GM12878 (cell line): ENCODE results near the gene GRPEL2. TPM values are rescaled to one million over a fixed set of nuclear protein-coding genes. Genes with fewer than 3 reads are reported as not detected.

Experiments
- ATAC-seq: fragments of 200-7000 bp; cut with Tn5 transposase; 3 replicates; pipeline ENCODE4 v1.9.1; 2020; ENCODE audit warnings: mild to moderate bottlenecking, moderate library complexity
- BruUV-seq: library from RNA; stranded (reverse); fragments of 400-500 nt; replicated peaks from 2 replicates; lab custom pipeline; 2021; lab: Mats Ljungman, UMichigan
- CTCF ChIA-PET: fragments of 300-600 bp; sonication (Branson Sonifier 250); formaldehyde crosslinking; extraction: SDS; loops from one replicate; lab custom pipeline; 2021; ENCODE audit warnings: inconsistent platforms; lab: Yijun Ruan, JAX
- POLR2A ChIA-PET: fragments of 350-600 bp; formaldehyde crosslinking; extraction: SDS; loops from one replicate; lab custom pipeline; 2021; ENCODE audit warnings: inconsistent platforms; lab: Charles Lee
- RAD21 ChIA-PET: fragments of 300-600 bp; sonication (Branson Sonifier 250); formaldehyde crosslinking; loops from one replicate; lab custom pipeline; 2023; ENCODE audit warnings: antibody characterized with exemption; ENCODE audit not compliant: unreplicated experiment; lab: Charles Lee
- SMC1A ChIA-PET: fragments of 300-600 bp; sonication (Branson Sonifier 250); formaldehyde crosslinking; loops from one replicate; lab custom pipeline; 2023; ENCODE audit not compliant: unreplicated experiment, uncharacterized antibody; lab: Charles Lee
- DNase-seq: peaks from one replicate; pipeline ENCODE4 v3.0.0-alpha.2; 2011; ENCODE audit warnings: low read depth, low spot score
- FAIRE-seq: peaks from 3 replicates; lab custom pipeline; 2011; peaks lifted over from hg19 to GRCh38; lab: Jason Lieb, UNC
- H2AFZ ChIP-seq: 2 replicates; pipeline ENCODE4 v1.6.0; 2011; ENCODE audit warnings: low read depth, low read length, control low read depth; ENCODE audit not compliant: control insufficient read depth
- H3K27ac ChIP-seq: 2 replicates; pipeline ENCODE4 v1.5.1; 2011; ENCODE audit warnings: control low read depth; ENCODE audit not compliant: control insufficient read depth, insufficient read depth
- H3K27me3 ChIP-seq, 2 experiments: replicated peaks in 1 of 2; 2 replicates each; pipeline versions ENCODE4 v1.6.0 to v1.6.1; 2011; ENCODE audit warnings: low read length in 1 of 2; ENCODE audit not compliant: control insufficient read depth in 2 of 2, insufficient read depth in 2 of 2
- H3K36me3 ChIP-seq, 2 experiments: 2 replicates each; pipeline ENCODE4 v1.5.1; 2011; ENCODE audit warnings: low read length in 1 of 2; ENCODE audit not compliant: control insufficient read depth in 2 of 2, insufficient read depth in 2 of 2
- H3K4me1 ChIP-seq: 2 replicates; pipeline ENCODE4 v1.6.1; 2011; ENCODE audit warnings: mild to moderate bottlenecking, low read length, moderate library complexity, mixed read lengths; ENCODE audit not compliant: control insufficient read depth, insufficient read depth
- H3K4me2 ChIP-seq: 2 replicates; pipeline ENCODE4 v1.6.0; 2011; ENCODE audit warnings: control low read depth; ENCODE audit not compliant: control insufficient read depth, insufficient read depth
- H3K4me3 ChIP-seq: fragments of 200-600 bp; sonication (generic); 2 replicates; pipeline ENCODE4 v1.5.1; 2016
- H3K79me2 ChIP-seq: 2 replicates; pipeline ENCODE4 v1.6.0; 2011; ENCODE audit warnings: low read length; ENCODE audit not compliant: control insufficient read depth, insufficient read depth
- H3K9ac ChIP-seq: 2 replicates; pipeline ENCODE4 v1.8.0; 2011; ENCODE audit warnings: low read length, control low read depth, mixed read lengths; ENCODE audit not compliant: control insufficient read depth, insufficient read depth
- H3K9me3 ChIP-seq: replicated peaks from 3 replicates; pipeline ENCODE4 v1.5.1; 2011; ENCODE audit warnings: mild to moderate bottlenecking, low read length; ENCODE audit not compliant: control insufficient read depth, insufficient read depth
- H4K20me1 ChIP-seq: 2 replicates; pipeline ENCODE4 v1.6.0; 2011; ENCODE audit not compliant: control insufficient read depth, insufficient read depth
- BACH1 ChIP-seq: fragments of 450-650 bp; IDR thresholded peaks from 2 replicates; pipeline ENCODE4 v1.6.1; 2017; ENCODE audit warnings: mild to moderate bottlenecking, borderline replicate concordance
- BCL11A ChIP-seq: IDR thresholded peaks from 2 replicates; pipeline ENCODE4 v1.6.1; 2011; ENCODE audit warnings: low read depth, low read length
- CREB1 ChIP-seq: IDR thresholded peaks from 2 replicates; pipeline ENCODE4 v1.6.1; 2012; ENCODE audit warnings: low read depth, mild to moderate bottlenecking, inconsistent platforms
- EED ChIP-seq: sonication (generic); IDR thresholded peaks from 2 replicates; pipeline ENCODE4 v1.6.1; 2016; ENCODE audit warnings: antibody characterized with exemption, low read depth
- ELK1 ChIP-seq: IDR thresholded peaks from 2 replicates; pipeline ENCODE4 v1.6.1; 2012; ENCODE audit warnings: low read depth, low read length, improper control_type of control experiment
- GATAD2B ChIP-seq: fragments of 450-650 bp; conservative IDR thresholded peaks from 2 replicates; pipeline ENCODE4 v1.6.1; 2017; ENCODE audit warnings: low read depth, mild to moderate bottlenecking, moderate library complexity
- HDGF ChIP-seq: fragments of 450-650 bp; IDR thresholded peaks from 2 replicates; pipeline ENCODE4 v1.6.1; 2016; ENCODE audit warnings: antibody characterized with exemption
- MYB ChIP-seq: fragments of 150-350 bp; IDR thresholded peaks from 2 replicates; pipeline ENCODE4 v1.6.1; 2014; ENCODE audit warnings: mild to moderate bottlenecking, low read depth, low read length, borderline replicate concordance
- POLR2A ChIP-seq: IDR thresholded peaks from 2 replicates; pipeline ENCODE4 v1.6.1; 2011; ENCODE audit warnings: low read depth, mild to moderate bottlenecking, low read length
- RAD51 ChIP-seq: fragments of 450-650 bp; IDR thresholded peaks from 2 replicates; pipeline ENCODE4 v1.6.1; 2016; ENCODE audit warnings: moderate library complexity, mild to moderate bottlenecking, inconsistent platforms
- SIX5 ChIP-seq: IDR thresholded peaks from 2 replicates; pipeline ENCODE4 v1.6.1; 2011; ENCODE audit warnings: mild to moderate bottlenecking, low read depth, low read length, moderate library complexity; ENCODE audit not compliant: severe bottlenecking
- SREBF1 ChIP-seq: IDR thresholded peaks from 2 replicates; pipeline ENCODE4 v1.6.1; 2012; ENCODE audit warnings: mild to moderate bottlenecking, low read length
- TARDBP ChIP-seq: IDR thresholded peaks from 2 replicates; pipeline ENCODE4 v1.6.1; 2016; ENCODE audit warnings: borderline replicate concordance
- WRNIP1 ChIP-seq: IDR thresholded peaks from 2 replicates; pipeline ENCODE4 v1.6.1; 2011; ENCODE audit warnings: low read depth, low read length, improper control_type of control experiment, borderline replicate concordance
- ZBED1 ChIP-seq: IDR thresholded peaks from 2 replicates; pipeline ENCODE4 v1.6.1; 2016; ENCODE audit warnings: borderline replicate concordance
- WGBS: methylation state at CpG from one replicate; pipeline ENCODE4 v1.1.6; 2016; ENCODE audit warnings: low lambda C conversion rate; ENCODE audit not compliant: insufficient replicate concordance, insufficient coverage; ENCODE audit errors: missing lambda C conversion rate; 5-methylcytosine and 5-hydroxymethylcytosine counted together
- in situ Hi-C: fragments of 300-500 bp; cut with MboI; formaldehyde crosslinking; loops from 9 replicates; pipeline ENCODE4 v1.14.3; 2018; ENCODE audit warnings: mixed read lengths
- intact Hi-C: fragments of 100-400 bp; cut with micrococcal nuclease; formaldehyde crosslinking; loops from one replicate; pipeline ENCODE4 v1.14.2; 2022; ENCODE audit not compliant: unreplicated experiment
- polyA plus RNA-seq, 11 experiments: library from polyadenylated mRNA; depleted of rRNA in 4 of 11; unstranded in 6 of 11; stranded (reverse) in 5 of 11; fragments of >200 nt; fragmentation: Nextera tagmentation in 4 of 11; fragmentation: Illumina TruSeq in 1 of 11; extraction: Ambion mirVana in 4 of 11; extraction: Trizol in 1 of 11; gene quantifications; 1 replicate in 1 of 11; 2 replicates in 10 of 11; pipeline versions ENCODE4 v1.2.1 to v1.2.3, GENCODE V29; 2011 to 2016; ENCODE audit warnings: inconsistent platforms in 2 of 11, missing spikeins in 2 of 11, low read depth in 1 of 11
- total RNA-seq, 4 experiments: library from RNA; depleted of rRNA in 3 of 4; stranded (reverse); fragments of >200 nt in 3 of 4; fragmentation: Illumina TruSeq in 1 of 4; extraction: Trizol in 1 of 4; gene quantifications; 2 replicates each; pipeline versions ENCODE4 v1.2.1 to v1.2.3, GENCODE V29; 2013 to 2021
- TF ChIP-seq, protein P1 (sequence below): fragments of 450-650 bp; IDR thresholded peaks from 2 replicates; pipeline ENCODE4 v1.6.1; 2017; ENCODE audit warnings: mild to moderate bottlenecking, moderate library complexity

The GRPEL2 gene
- total and polyA plus RNA-seq, 10 of the 15 experiments (the other 5 are each of a cell fraction or from before 2014, with no cell fraction given), result 4.4 to 20.2 (median 14.1) TPM

GRCh38 chr5:149372076-149372795 lies 26.9 kb downstream of the GRPEL2 start:
- FAIRE-seq, result no peak
- in situ Hi-C loops, result loop anchor here (5.0 kb wide), 1 partner anchor 180 kb away; the partner anchor contains the start of gene CSNK1A1
- BruUV-seq, result no TSS peak

More at GRCh38 chr5:149372076-149372795, 26.9 kb downstream of the GRPEL2 start:
- H3K9me3 ChIP-seq, result no peaks in the 10 kb centered on the region
- ChIA-PET POLR2A (no interaction called here), CTCF (interaction anchor here (0.6 to 6.6 kb wide), 31 partner anchors 9 to 222 kb away, joined by 3 to 90 read pairs (median 4); partner anchors contain the start of gene CSNK1A1), SMC1A (interaction anchor here (0.9 to 3.3 kb wide), 11 partner anchors 11 to 192 kb away, joined by 3 to 18 read pairs (median 4); partner anchors contain the start of genes GRPEL2 and PCYOX1L), RAD21 (interaction anchor here (0.8 to 1.6 kb wide), 7 partner anchors 12 to 191 kb away, joined by 3 to 9 read pairs (median 4); partner anchors contain the start of gene PCYOX1L)
- H3K9ac ChIP-seq, result no peak overlapping the region
- no peaks in the 10 kb centered on the region for H3K4me1 ChIP-seq
- DNase-seq (no peak), ATAC-seq (no peak)
- no peak overlapping the region for H3K4me2 ChIP-seq
- H3K27me3 ChIP-seq, result no peaks in the 10 kb centered on the region; a peak in 1 of 4 replicates
- no peak overlapping the region for H3K27ac ChIP-seq
- H3K4me3 ChIP-seq, result no peak overlapping the region
- no peak overlapping the region for H2AFZ ChIP-seq
- no peaks in the 10 kb centered on the region for H3K36me3 ChIP-seq
- 98% methylated on average over 4 of the region's 4 CpGs for WGBS
- TF ChIP-seq BCL11A (no peak), CREB1 (no peak), WRNIP1 (no peak), MYB (no peak), TARDBP (no peak), BACH1 (no peak), RAD51 (no peak), SREBF1 (no peak), EED (no peak), ZBED1 (no peak), ELK1 (no peak), SIX5 (no peak), HDGF (no peak), GATAD2B (no peak), POLR2A (no peak)
- TF ChIP-seq, protein P1, sequence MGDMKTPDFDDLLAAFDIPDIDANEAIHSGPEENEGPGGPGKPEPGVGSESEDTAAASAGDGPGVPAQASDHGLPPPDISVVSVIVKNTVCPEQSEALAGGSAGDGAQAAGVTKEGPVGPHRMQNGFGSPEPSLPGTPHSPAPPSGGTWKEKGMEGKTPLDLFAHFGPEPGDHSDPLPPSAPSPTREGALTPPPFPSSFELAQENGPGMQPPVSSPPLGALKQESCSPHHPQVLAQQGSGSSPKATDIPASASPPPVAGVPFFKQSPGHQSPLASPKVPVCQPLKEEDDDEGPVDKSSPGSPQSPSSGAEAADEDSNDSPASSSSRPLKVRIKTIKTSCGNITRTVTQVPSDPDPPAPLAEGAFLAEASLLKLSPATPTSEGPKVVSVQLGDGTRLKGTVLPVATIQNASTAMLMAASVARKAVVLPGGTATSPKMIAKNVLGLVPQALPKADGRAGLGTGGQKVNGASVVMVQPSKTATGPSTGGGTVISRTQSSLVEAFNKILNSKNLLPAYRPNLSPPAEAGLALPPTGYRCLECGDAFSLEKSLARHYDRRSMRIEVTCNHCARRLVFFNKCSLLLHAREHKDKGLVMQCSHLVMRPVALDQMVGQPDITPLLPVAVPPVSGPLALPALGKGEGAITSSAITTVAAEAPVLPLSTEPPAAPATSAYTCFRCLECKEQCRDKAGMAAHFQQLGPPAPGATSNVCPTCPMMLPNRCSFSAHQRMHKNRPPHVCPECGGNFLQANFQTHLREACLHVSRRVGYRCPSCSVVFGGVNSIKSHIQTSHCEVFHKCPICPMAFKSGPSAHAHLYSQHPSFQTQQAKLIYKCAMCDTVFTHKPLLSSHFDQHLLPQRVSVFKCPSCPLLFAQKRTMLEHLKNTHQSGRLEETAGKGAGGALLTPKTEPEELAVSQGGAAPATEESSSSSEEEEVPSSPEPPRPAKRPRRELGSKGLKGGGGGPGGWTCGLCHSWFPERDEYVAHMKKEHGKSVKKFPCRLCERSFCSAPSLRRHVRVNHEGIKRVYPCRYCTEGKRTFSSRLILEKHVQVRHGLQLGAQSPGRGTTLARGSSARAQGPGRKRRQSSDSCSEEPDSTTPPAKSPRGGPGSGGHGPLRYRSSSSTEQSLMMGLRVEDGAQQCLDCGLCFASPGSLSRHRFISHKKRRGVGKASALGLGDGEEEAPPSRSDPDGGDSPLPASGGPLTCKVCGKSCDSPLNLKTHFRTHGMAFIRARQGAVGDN, result no peak
- H4K20me1 ChIP-seq, result no peaks in the 10 kb centered on the region
- H3K79me2 ChIP-seq, result no peaks in the 10 kb centered on the region
- intact Hi-C loops, result no loop called here
